Activated B cell treated with CpG ODN at 0.5 μM for 24 hours (primary cell): ENCODE data around the gene MYL10. TPM values are rescaled to one million over a fixed set of nuclear protein-coding genes. Genes with fewer than 3 reads are reported as not detected.
"Not testable (repeated sequence)": the region's sequence is repeated elsewhere in the genome, so short reads cannot be mapped to it uniquely, and the experiment has no call there.

Source experiments
- ATAC-seq: fragments of 200-7000 bp; cut with Tn5 transposase; one replicate; pipeline ENCODE4 v1.10.0; 2021; ENCODE audit warnings: low read depth, mild to moderate bottlenecking, moderate library complexity
- CTCF ChIA-PET: fragments of 350-600 bp; sonication (Branson Sonifier 250); formaldehyde crosslinking; loops from one replicate; lab custom pipeline; 2021; ENCODE audit warnings: antibody characterized with exemption; lab: Charles Lee
- POLR2A ChIA-PET: fragments of 350-600 bp; sonication (Branson Sonifier 250); formaldehyde crosslinking; loops from one replicate; lab custom pipeline; 2021; ENCODE audit warnings: antibody characterized with exemption; lab: Charles Lee
- DNase-seq: peaks from one replicate; pipeline ENCODE4 v3.0.0; 2022
- H3K27ac Mint-ChIP-seq: one replicate; pipeline ENCODE4 v1.8.0; 2020; ENCODE audit warnings: mixed read lengths
- H3K27me3 Mint-ChIP-seq: one replicate; pipeline ENCODE4 v1.8.0; 2021; ENCODE audit warnings: mixed read lengths
- H3K36me3 Mint-ChIP-seq: one replicate; pipeline ENCODE4 v1.8.0; 2021; ENCODE audit warnings: low read depth, mixed read lengths
- H3K4me1 Mint-ChIP-seq: one replicate; pipeline ENCODE4 v1.8.0; 2021; ENCODE audit warnings: mixed read lengths
- H3K4me3 Mint-ChIP-seq: one replicate; pipeline ENCODE4 v1.8.0; 2020; ENCODE audit warnings: mild to moderate bottlenecking, mixed read lengths
- H3K9me3 Mint-ChIP-seq: one replicate; pipeline ENCODE4 v1.8.0; 2020; ENCODE audit warnings: mixed read lengths
- intact Hi-C: fragments of 100-400 bp; cut with micrococcal nuclease; formaldehyde crosslinking; loops from one replicate; pipeline ENCODE4 v1.15.1; 2024
- total RNA-seq: library from RNA; stranded (reverse); gene quantifications from 2 replicates; pipeline ENCODE4 v1.2.3, GENCODE V29; 2022
- TF ChIP-seq, protein P1 (sequence below): fragments of 200-600 bp; IDR thresholded peaks from one replicate; pipeline ENCODE4 v1.8.0; 2022; ENCODE audit warnings: antibody characterized with exemption, mild to moderate bottlenecking

MYL10 gene
- total RNA-seq, 1 donor from 2014 or later, result not detected

DNA sequence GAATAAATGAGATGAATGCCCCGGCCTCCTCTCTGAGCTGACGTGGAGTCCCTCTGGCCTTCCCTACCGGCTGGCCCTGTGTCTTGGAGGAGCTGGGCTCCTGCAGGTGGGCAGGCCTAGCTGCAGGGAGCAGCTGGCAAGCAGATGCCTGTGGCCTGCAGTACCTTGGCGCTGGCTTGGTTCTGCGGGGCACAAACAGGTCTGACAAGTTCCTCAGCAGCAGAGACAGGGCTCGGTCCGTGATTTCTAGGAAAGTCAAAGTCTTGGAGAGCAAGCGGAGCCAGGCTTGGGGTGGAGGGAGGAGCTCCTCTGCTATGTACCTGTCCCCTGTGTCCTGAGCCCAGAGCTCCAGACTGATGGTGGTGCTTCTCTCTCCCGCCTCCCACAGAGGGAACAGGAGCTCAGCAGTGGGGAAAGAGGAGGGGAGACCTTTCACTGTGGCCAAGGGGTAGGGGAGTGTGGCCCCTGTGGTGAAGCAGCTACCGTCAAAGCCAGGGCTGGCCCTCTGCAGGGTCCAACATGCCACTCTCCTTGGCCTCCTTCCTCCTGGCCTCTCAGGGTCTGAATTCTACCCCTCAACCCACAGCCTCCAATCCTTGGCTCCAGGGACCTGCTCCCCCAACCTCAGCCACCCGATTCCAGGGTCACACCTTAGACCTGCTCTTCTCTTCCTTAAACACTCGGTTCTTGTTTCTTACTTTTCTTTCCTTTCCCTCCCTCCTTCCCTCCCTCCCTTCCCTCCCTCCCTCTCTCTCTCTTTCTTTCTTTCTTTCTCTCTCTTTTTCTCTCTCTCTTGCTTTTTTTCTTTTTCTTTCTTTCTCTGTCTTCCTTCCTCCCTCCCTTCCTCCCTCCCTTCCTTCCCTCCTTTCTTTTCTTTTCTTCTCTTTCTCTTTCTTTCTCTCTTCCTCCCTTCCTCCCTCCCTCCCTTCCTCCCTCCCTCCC lies 20.1 kb downstream of the MYL10 start:
- H3K9me3 Mint-ChIP-seq, result no peaks in the 10 kb centered on the region
- ChIA-PET POLR2A (no interaction called here), CTCF (no interaction called here)
- H3K36me3 Mint-ChIP-seq, result no peaks in the 10 kb centered on the region
- no peak for DNase-seq
- ATAC-seq, result no peak
- TF ChIP-seq, protein P1, sequence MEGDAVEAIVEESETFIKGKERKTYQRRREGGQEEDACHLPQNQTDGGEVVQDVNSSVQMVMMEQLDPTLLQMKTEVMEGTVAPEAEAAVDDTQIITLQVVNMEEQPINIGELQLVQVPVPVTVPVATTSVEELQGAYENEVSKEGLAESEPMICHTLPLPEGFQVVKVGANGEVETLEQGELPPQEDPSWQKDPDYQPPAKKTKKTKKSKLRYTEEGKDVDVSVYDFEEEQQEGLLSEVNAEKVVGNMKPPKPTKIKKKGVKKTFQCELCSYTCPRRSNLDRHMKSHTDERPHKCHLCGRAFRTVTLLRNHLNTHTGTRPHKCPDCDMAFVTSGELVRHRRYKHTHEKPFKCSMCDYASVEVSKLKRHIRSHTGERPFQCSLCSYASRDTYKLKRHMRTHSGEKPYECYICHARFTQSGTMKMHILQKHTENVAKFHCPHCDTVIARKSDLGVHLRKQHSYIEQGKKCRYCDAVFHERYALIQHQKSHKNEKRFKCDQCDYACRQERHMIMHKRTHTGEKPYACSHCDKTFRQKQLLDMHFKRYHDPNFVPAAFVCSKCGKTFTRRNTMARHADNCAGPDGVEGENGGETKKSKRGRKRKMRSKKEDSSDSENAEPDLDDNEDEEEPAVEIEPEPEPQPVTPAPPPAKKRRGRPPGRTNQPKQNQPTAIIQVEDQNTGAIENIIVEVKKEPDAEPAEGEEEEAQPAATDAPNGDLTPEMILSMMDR, result no peak
- no peaks in the 10 kb centered on the region for H3K4me1 Mint-ChIP-seq
- no peak overlapping the region for H3K27ac Mint-ChIP-seq
- intact Hi-C loops, result no loop called here
- H3K4me3 Mint-ChIP-seq, result no peak overlapping the region
- H3K27me3 Mint-ChIP-seq, result peaks cover 7% of the 10 kb centered on the region

DNA sequence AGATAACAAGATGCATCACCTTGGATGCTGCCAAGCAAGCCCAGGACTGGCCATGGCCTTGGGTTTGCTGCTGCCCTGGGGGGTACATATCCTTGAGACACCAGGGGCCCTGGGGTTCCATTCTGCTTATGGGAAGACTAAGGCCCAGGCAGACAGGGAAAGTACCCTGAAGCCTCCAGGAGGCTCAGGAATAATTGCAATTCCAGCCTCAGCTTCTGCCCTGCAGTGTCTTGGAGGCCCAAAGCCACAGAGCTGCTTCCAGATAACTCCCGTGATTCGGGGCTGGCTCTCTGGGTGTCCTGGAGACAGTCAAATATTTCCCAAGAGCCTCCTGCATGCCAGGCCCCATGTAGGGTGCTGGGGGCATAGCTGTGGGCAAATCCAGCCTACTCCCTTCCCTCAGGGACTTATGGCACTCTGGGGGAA lies 22.6 kb downstream of the MYL10 start:
- Mint-ChIP-seq H3K9me3 (no peaks in the 10 kb centered on the region), H3K36me3 (no peaks in the 10 kb centered on the region), H3K27ac (no peak overlapping the region), H3K27me3 (no peaks in the 10 kb centered on the region), H3K4me1 (no peaks in the 10 kb centered on the region), H3K4me3 (no peak overlapping the region)
- CTCF ChIA-PET, result no interaction called here
- ATAC-seq (no peak), DNase-seq (no peak)
- TF ChIP-seq, protein P1, result no peak
- POLR2A ChIA-PET, result no interaction called here
- intact Hi-C loops, result no loop called here

DNA sequence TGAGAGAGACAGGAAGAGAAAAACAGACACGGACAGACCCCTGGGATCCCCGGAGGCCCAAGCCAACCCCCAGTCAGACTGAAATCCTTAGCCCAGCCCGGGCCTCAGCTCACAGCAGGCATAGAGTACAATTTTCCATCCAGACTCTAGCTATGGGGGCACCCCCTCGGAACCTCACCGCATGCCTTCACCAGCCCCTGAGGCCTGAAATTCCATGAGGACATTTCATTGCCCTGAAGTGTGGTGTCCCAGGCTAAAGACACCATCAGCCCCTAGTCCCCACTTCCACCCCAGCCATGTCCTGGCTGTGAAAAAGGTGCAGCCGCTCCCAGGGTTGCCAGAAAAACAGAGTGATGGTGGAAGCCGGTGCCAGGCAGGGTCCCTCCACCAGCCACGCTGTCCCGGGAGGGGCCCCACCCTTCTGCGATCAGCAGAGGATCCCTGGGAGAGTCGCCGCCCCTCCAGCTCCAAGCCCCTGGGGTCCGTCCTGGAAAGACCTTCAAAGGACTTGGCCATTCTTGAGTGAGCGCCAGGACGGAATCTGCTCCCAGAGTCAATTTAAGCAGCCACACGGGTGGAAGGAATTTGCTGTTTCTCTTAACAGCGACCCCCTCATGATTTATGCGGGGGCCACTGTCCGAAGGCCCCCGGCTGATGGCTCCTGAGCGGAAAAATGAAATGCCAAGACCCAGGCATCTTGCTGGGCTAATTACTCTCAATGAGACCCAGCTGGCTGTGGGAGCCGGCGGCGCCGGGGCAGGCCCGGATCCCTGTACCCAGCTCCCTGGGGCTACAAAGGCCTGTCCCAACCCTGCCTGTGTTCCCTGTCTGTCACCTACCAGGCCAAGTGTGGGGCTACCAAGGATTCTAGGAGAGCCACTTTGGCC lies 23.2 kb downstream of the MYL10 start:
- ATAC-seq, result no peak
- no peaks in the 10 kb centered on the region for H3K4me1 Mint-ChIP-seq
- intact Hi-C loops, result no loop called here
- TF ChIP-seq, protein P1, result no peak
- no peak overlapping the region for H3K4me3 Mint-ChIP-seq
- DNase-seq, result no peak
- no peaks in the 10 kb centered on the region for H3K9me3 Mint-ChIP-seq
- H3K27ac Mint-ChIP-seq, result no peak overlapping the region
- H3K36me3 Mint-ChIP-seq, result no peaks in the 10 kb centered on the region
- ChIA-PET POLR2A (no interaction called here), CTCF (no interaction called here)
- no peaks in the 10 kb centered on the region for H3K27me3 Mint-ChIP-seq

DNA sequence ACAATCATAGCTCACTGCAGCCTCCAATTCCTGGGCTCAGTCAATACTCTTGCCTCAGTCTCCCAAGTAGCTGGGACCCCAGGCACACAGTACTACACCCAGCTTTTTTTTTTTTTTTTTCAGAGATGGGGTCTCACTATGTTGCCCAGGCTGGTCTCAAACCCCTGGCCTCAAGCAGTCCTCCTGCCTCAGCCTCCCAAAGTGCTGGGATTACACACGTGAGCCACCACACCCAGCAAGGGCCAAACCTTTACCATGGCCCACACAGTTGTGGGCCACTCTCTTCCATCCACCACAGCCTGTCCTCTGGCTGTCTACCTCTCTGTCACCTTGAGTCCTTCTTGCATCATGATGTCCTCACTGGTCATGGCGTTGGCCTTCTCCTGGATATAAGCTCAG lies 24.2 kb downstream of the MYL10 start:
- POLR2A ChIA-PET, H3K27ac Mint-ChIP-seq, H3K36me3 Mint-ChIP-seq, H3K4me3 Mint-ChIP-seq, H3K4me1 Mint-ChIP-seq, intact Hi-C loops, H3K9me3 Mint-ChIP-seq, ATAC-seq, CTCF ChIA-PET, H3K27me3 Mint-ChIP-seq, DNase-seq: not testable (repeated sequence)

DNA sequence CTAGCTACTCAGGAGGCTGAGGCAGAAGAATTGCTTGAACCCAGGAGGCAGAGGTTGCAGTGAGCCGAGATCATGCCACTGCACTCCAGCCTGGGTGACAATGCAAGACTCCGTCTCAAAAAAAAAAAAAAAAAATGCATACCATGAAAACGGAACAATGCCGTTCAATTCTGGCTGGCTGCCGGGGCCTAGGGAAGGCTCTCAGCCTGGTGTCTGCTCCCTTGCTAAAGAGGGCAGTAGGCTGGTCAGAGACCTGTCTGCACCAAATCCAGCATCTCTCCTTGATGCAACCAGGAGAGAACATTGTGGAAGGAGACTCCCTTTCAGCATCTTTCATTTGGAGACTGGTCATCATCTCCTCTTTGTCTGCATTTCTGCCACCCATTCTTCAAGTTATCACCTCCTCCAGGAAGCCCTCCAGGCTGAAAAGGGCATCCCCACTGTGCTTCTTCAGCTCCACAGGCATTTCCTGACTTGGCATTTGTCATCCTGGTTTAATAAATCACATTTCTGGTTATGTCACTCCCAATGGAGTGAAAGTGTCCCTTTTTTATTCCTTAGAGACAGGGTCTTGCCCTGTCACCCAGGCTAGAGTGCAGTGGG lies 24.7 kb downstream of the MYL10 start:
- H3K27ac Mint-ChIP-seq, result no peak overlapping the region
- H3K36me3 Mint-ChIP-seq, result no peaks in the 10 kb centered on the region
- CTCF ChIA-PET, result interaction anchor here (2.5 to 4.2 kb wide), 2 partner anchors 631 to 667 kb away, joined by 24 to 33 read pairs; no protein-coding TSS in a partner anchor
- H3K27me3 Mint-ChIP-seq, result no peaks in the 10 kb centered on the region
- intact Hi-C loops, result no loop called here
- no peak overlapping the region for H3K4me3 Mint-ChIP-seq
- ATAC-seq (no peak), DNase-seq (no peak)
- TF ChIP-seq, protein P1, result no peak
- H3K4me1 Mint-ChIP-seq, result no peaks in the 10 kb centered on the region
- POLR2A ChIA-PET, result no interaction called here
- H3K9me3 Mint-ChIP-seq, result no peaks in the 10 kb centered on the region
